Panc1 (cell line): ENCODE data around the gene CMYA5.

Experiments used
- POLR2AphosphoS5 ChIP-seq: IDR thresholded peaks from 2 replicates; pipeline ENCODE4 v1.6.1; 2012; ENCODE audit warnings: mild to moderate bottlenecking, low read depth, low read length, moderate library complexity
- TF ChIP-seq, protein P1 (sequence below): fragments of 450-650 bp; IDR thresholded peaks from 2 replicates; pipeline ENCODE4 v1.5.1; 2017; ENCODE audit warnings: mild to moderate bottlenecking

DNA sequence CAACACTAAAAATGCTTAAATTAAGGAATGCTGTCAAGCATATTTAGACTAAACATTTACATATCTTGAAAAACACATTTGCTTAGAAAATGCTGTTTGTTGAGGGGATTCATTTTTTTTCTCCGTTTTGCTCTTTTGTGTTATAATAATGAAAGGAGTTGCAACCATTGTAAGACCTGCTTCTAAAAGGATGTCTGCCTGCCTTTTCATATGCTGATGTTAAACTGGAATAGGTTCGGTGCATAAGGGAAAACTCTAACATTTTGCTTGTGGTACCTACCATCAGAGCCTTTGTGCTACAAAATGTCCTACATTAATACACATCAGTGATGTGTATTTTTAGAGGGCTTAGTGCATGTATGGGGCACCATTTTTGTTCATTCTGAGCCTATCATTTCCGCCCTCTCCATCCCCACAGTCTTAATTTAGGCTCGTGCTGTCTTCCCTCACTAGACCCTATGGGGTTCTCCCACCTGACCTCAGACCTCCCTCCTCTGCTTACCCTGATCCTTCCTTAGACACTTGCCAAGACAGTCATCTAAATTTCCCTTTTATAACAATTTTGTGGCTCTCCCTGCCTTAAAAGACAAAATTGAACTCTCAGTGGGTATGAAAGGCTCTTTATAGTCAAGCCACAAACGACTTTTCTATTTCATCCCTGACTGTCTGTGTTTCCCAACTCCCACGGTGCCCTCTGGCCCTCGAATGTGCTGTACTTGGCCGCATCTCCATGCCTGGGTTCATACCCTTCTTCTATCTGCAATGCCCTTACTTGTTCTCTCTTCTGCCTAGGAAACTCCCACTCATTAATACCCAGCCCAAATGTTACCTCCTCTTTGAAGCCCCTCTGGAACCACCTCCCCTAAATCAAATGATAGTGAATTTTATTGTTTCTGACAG, 61.2 kb downstream of the CMYA5 start:
- TF ChIP-seq, protein P1, sequence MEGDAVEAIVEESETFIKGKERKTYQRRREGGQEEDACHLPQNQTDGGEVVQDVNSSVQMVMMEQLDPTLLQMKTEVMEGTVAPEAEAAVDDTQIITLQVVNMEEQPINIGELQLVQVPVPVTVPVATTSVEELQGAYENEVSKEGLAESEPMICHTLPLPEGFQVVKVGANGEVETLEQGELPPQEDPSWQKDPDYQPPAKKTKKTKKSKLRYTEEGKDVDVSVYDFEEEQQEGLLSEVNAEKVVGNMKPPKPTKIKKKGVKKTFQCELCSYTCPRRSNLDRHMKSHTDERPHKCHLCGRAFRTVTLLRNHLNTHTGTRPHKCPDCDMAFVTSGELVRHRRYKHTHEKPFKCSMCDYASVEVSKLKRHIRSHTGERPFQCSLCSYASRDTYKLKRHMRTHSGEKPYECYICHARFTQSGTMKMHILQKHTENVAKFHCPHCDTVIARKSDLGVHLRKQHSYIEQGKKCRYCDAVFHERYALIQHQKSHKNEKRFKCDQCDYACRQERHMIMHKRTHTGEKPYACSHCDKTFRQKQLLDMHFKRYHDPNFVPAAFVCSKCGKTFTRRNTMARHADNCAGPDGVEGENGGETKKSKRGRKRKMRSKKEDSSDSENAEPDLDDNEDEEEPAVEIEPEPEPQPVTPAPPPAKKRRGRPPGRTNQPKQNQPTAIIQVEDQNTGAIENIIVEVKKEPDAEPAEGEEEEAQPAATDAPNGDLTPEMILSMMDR, result no peak
- no peak for TF ChIP-seq POLR2AphosphoS5
